ENCODE results near the gene SPAG9. TPM values are rescaled to one million over a fixed set of nuclear protein-coding genes. Genes with fewer than 3 reads are reported as not detected.

The SPAG9 gene, protein sequence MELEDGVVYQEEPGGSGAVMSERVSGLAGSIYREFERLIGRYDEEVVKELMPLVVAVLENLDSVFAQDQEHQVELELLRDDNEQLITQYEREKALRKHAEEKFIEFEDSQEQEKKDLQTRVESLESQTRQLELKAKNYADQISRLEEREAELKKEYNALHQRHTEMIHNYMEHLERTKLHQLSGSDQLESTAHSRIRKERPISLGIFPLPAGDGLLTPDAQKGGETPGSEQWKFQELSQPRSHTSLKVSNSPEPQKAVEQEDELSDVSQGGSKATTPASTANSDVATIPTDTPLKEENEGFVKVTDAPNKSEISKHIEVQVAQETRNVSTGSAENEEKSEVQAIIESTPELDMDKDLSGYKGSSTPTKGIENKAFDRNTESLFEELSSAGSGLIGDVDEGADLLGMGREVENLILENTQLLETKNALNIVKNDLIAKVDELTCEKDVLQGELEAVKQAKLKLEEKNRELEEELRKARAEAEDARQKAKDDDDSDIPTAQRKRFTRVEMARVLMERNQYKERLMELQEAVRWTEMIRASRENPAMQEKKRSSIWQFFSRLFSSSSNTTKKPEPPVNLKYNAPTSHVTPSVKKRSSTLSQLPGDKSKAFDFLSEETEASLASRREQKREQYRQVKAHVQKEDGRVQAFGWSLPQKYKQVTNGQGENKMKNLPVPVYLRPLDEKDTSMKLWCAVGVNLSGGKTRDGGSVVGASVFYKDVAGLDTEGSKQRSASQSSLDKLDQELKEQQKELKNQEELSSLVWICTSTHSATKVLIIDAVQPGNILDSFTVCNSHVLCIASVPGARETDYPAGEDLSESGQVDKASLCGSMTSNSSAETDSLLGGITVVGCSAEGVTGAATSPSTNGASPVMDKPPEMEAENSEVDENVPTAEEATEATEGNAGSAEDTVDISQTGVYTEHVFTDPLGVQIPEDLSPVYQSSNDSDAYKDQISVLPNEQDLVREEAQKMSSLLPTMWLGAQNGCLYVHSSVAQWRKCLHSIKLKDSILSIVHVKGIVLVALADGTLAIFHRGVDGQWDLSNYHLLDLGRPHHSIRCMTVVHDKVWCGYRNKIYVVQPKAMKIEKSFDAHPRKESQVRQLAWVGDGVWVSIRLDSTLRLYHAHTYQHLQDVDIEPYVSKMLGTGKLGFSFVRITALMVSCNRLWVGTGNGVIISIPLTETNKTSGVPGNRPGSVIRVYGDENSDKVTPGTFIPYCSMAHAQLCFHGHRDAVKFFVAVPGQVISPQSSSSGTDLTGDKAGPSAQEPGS (N-terminal part only)
- 100 to 1,000 TPM; 117 to 240 (median 154) TPM for total RNA-seq

DNA sequence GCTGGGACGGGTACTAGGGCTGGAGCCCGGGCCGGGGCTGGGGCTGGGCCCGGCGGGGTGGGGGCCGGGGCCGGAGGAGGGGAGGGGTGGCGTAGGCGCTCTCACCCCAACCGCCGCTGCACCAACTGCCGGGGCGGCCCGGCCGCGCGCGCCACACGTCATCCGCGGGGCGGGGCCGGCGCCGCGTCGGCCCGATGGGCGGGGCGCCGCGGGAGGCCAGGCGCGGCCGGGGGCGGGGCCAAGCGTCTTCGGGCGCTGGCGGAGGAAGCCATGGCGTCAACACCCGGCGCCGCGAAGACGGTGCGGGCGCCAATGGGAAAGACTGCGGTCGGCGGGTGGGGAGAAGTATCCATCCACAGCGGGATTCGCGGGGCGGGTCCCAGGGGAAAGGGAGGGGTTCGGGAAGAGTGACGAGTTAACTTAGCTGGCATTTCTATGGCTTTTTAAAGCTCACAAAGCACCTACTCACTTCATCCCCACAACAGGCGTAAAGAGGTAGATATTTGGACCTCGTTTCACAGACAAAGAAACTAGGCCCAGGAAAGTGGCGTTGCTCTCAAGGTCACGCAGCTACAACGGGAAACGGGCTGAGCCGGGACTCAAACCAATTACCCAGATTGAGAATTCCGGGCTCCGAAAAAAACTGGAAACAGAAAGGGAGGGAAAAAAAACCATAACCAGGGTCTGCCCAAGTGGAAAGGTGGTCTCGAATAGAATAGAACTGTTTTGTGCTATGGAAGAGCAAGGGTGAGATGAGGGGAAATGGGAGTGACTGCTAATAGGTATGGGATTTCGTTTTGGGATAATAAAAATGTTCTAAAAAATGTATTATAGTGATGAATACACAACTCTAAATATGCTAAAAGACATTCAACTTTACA, at the start of gene SPAG9:
Gene SPAG9, minus strand, starts transcription at position 130 of the 881 bp plus-strand sequence. CDS start 212 bp downstream, outside the sequence.
- Histone ChIP-seq H3K4me3 (replicated peaks in 1 of 3) (peak within 1 kb of the TSS; percentile 94 to 99 (median 98)), H3K27me3 (no peaks in the 10 kb centered on the region), H3K36me3 (no peaks in the 10 kb centered on the region), H3K27ac (peak within 1 kb of the TSS; percentile 99 to 100 (median 99)), H3K9me3 (no peaks in the 10 kb centered on the region), H3K4me1 (peaks cover 35 to 37% of the 10 kb centered on the region in 2 donors)
- WGBS, 2 donors, result 2% methylated on average over 21 to 26 of the region's 68 CpGs
- TF ChIP-seq POLR2A (IDR thresholded peaks at IDR 0.05), result peak; percentile 23 to 93
- TF ChIP-seq, protein P1, sequence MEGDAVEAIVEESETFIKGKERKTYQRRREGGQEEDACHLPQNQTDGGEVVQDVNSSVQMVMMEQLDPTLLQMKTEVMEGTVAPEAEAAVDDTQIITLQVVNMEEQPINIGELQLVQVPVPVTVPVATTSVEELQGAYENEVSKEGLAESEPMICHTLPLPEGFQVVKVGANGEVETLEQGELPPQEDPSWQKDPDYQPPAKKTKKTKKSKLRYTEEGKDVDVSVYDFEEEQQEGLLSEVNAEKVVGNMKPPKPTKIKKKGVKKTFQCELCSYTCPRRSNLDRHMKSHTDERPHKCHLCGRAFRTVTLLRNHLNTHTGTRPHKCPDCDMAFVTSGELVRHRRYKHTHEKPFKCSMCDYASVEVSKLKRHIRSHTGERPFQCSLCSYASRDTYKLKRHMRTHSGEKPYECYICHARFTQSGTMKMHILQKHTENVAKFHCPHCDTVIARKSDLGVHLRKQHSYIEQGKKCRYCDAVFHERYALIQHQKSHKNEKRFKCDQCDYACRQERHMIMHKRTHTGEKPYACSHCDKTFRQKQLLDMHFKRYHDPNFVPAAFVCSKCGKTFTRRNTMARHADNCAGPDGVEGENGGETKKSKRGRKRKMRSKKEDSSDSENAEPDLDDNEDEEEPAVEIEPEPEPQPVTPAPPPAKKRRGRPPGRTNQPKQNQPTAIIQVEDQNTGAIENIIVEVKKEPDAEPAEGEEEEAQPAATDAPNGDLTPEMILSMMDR (IDR thresholded peaks at IDR 0.05), result no peak
- DNase-seq, result peak; percentile 95
- intact Hi-C loops (cut with DNase I), result no loop called here

GRCh38 chr17:51169340-51169739, 48.7 kb upstream of the SPAG9 start:
- Histone ChIP-seq H3K9me3 (no peaks in the 10 kb centered on the region), H3K4me3 (replicated peaks in 1 of 3) (no peak overlapping the region), H3K4me1 (peaks cover 14 to 15% of the 10 kb centered on the region in 2 donors), H3K27ac (no peak overlapping the region), H3K27me3 (no peaks in the 10 kb centered on the region), H3K36me3 (peaks cover 21 to 37% of the 10 kb centered on the region in 2 donors)
- intact Hi-C loops (cut with DNase I), result loop anchor here (5.0 kb wide), 1 partner anchor 93 kb away; the partner anchor contains the start of genes MBTD1 and UTP18
- 89 to 94% methylated on average over 1 of the region's 1 CpG for WGBS, 2 donors
- DNase-seq, result no peak
- TF ChIP-seq, protein P1 (IDR thresholded peaks at IDR 0.05), result no peak
- TF ChIP-seq POLR2A (IDR thresholded peaks at IDR 0.05), result no peak

- no peak for TF ChIP-seq POLR2A (IDR thresholded peaks at IDR 0.05)
- TF ChIP-seq, protein P1 (IDR thresholded peaks at IDR 0.05), result peak; percentile 25 to 67 (median 55)
- intact Hi-C loops (cut with DNase I), result loop anchor here (5.0 kb wide), 1 partner anchor 95 kb away; the partner anchor contains the start of genes MBTD1 and UTP18
- WGBS, 2 donors, result 49 to 56% methylated on average over 14 to 16 of the region's 42 CpGs
Observed at GRCh38 chr17:51166987-51167931, 46.6 kb upstream of the SPAG9 start.

More at GRCh38 chr17:51166987-51167931, 46.6 kb upstream of the SPAG9 start:
- Histone ChIP-seq H3K4me3 (replicated peaks in 1 of 3) (peak overlapping the region; percentile 75 to 93 (median 87)), H3K27me3 (no peaks in the 10 kb centered on the region), H3K9me3 (no peaks in the 10 kb centered on the region), H3K27ac (peak overlapping the region; percentile 82 to 94 (median 90)), H3K4me1 (peaks cover 14 to 15% of the 10 kb centered on the region in 2 donors), H3K36me3 (peaks cover 20 to 32% of the 10 kb centered on the region in 2 donors)
- peak; percentile 44 to 46 for DNase-seq
